GM19467 (cell line): ENCODE results near the gene LSM2.
"Not testable (repeated sequence)": the region's sequence is repeated elsewhere in the genome, so short reads cannot be mapped to it uniquely, and the experiment has no call there.

Experiments used
- ATAC-seq: cut with Tn5 transposase; IDR thresholded peaks from one replicate; pipeline ENCODE4 v1.9.1; 2021; ENCODE audit warnings: mild to moderate bottlenecking, moderate library complexity; ENCODE audit not compliant: unreplicated experiment

The LSM2 gene

DNA sequence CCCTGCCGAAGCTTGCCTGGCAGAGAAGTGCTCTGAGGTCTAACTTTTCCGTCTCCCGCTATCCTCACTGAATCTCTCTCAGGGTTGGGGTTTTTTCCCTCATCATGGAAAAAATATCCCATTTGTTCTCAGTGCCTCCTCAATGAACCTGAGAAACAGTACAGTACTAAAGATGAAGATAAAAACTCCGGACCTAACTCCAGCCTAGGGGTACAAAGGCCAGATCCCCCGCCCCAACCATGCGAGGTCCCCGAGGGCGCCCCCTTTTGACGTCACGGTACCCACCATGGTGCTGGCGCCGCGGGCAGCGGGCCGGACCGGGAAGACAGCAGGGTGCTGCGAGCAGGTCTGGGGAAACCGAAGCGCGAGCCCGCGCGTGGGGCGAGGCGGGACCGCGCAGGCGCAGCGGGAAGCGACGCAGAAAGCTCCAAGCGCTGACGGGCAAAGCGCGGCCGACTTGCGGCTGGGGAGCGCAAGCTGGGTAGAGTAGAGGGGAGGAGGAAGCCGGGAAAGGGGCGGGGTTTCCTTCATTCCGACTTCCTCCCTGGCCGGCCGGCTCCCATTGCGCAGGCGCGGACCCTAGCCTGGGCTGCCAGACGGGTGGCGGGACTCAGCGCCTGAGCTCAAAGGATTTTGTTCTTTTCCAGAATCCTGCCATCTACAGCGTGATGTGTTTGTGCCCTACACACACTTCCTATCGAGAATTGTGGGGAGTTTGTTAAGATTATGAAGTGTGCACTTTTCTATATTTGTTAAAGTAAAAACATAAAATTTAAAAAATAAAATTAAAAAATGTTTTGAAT, at the start of gene LSM2:
TSS of gene LSM2 (minus strand) at position 497 of the 803 bp plus-strand sequence. CDS start at position 288, 209 bp downstream.
- ATAC-seq: peak; percentile 87

GRCh38 chr6:31851980-31852718, 45.4 kb upstream of the LSM2 start:
- ATAC-seq: not testable (repeated sequence)

- no peak for ATAC-seq
These were observed 44.7 kb upstream of the LSM2 start for GRCh38 chr6:31851485-31851832.

GRCh38 chr6:31850765-31851484, 44.2 kb upstream of the LSM2 start:
- ATAC-seq: no peak

- ATAC-seq: no peak
These were observed 40.7 kb upstream of the LSM2 start for GRCh38 chr6:31847276-31847978.

DNA sequence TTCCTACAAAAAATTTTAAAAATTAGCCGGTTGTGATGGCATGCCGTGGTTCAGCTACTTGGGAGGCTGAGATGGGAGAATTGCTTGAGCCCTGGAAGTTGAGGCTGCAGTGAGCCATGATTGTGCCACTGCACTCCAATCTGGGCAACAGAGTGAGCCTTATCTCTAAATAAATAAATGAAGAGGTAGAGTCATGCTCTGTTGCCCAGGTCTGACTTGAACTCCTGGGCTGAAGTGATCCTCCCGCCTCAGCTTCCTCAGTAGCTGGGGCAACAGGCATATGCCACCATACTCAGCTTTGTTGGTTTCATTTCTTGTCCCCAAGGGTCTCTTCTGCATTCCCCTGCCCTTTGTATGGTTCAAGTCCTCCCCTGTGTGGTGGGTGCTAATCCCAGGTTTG, 37.7 kb upstream of the LSM2 start:
- no peak for ATAC-seq

DNA sequence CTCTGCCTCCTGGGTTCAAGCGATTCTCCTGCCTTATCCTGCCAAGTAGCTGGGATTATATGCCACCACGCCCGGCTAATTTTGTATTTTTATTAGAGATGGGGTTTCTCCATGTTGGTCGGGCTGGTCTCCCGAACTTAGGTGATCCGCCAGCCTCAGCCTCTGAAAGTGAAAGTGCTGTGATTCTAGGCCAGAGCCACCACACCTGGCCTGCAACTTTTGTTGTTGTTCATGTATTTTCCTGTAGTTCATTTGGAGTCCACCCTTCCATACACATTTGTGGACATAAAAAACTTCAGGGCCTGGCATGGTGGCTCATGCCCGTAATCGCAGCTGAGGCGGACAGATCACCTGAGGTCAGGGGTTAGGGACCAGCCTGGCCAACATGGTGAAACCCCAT, 35.3 kb upstream of the LSM2 start:
- ATAC-seq: no peak

- ATAC-seq: not testable (repeated sequence)
These were observed 33.0 kb upstream of the LSM2 start for GRCh38 chr6:31839779-31840126.

DNA sequence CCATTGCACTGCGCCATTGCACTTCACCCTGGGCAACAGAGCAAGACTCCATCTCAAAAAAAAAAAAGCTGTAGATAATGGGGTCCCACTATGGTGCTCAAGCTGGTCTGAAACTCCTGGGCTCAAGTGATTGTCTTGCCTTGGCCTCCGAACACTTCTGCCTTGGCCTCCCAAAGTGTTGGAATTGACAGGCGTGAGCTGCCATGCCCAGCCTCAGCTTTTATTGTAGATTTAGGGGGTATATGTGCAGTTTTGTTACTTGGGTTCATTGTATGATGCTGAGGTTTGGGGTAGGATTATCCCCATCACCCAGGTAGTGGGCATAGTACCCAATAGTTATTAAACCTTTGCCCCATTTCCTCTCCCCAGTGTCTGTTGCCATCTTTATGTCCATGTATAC, 32.2 kb upstream of the LSM2 start:
- ATAC-seq: no peak

DNA sequence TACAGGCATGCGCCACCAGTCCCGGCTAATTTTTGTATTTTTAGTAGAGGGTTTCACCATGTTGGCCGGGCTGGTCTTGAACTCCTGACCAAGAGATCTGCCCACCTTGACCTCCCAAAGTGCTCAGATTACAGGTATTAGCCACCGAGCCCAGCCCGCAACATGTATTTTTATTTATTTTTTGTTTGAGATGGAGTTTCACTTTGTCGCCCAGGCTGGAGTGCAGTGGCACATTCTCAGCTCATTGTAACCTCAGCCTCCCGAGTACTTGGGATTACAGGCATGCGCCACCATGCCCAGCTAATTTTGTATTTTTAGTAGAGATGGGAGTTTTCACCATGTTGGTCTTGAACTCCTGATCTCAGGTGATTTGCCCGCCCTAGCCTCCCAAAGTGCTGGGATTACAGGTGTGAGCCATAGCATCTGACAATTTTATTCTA, 31.4 kb upstream of the LSM2 start:
- ATAC-seq: not testable (repeated sequence)

GRCh38 chr6:31837369-31838113, 30.8 kb upstream of the LSM2 start:
- ATAC-seq: no peak

- no peak for ATAC-seq
These were observed 30.0 kb upstream of the LSM2 start for GRCh38 chr6:31836474-31837368.

DNA sequence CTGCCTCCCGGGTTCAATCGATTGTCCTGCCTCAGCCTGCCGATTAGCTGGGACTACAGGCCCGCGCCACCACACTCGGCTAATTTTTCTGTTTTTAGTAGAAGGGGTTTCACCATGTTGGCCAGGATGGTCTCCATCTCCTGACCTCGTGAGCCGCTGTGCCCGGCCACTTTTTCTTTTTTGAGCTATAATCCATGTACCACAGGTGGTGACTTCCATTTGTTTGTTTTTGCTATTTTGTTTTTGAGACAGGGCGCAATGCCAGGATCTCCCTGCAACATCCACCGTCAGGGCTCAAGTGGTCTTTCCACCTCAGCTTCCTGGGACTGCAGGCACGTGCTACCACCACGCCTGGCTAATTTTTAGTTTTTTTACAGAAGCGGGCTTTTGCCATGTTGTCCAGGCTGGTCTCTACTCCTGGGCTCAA, 29.3 kb upstream of the LSM2 start:
- no peak for ATAC-seq

DNA sequence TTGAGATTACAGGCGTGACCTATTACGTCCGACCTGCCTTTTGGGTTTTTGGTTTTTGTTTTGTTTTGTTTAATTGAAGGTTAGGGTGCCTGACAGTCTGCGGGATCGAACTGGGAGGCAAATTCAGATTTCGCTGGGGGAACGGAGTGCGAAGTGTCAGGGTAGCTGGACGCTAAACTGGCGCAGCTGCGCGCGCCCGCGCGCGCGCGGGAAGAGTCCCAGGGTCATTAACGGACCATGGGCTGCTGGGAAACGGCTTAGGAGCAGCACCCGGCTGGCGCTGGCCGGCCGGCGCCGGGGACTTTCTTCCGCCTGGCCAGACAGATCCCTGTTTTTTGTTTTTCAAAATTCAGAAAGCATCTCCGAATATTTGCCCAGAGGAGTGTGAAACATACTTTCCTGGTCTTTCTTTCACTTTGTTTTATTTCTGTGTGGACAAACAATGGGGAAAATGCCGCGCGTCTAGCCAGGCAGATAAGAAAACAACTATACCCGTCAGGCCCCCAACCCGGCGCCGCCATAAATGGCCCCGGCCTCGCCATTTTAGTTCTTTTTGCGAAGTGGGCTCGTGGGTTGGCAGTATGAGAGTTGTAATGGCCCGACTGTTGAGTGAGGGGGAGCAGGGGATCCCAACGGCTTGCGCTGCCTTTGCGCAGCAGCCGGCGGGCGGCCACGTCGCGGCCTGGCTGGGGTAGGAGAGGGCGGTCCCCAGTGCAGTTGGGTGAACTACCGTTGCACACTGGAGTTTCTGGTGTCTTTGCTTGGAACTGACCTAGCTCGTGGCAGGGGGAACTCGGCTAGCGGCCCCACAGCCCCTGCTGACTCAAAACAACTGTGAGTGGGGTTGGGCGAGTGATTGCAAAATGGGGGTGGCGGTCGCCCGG, 27.8 kb upstream of the LSM2 start:
- ATAC-seq: peak; percentile 41

GRCh38 chr6:31831350-31832215, 24.8 kb upstream of the LSM2 start:
- no peak for ATAC-seq

- no peak for ATAC-seq
These were observed 24.1 kb upstream of the LSM2 start for GRCh38 chr6:31830886-31831335.

DNA sequence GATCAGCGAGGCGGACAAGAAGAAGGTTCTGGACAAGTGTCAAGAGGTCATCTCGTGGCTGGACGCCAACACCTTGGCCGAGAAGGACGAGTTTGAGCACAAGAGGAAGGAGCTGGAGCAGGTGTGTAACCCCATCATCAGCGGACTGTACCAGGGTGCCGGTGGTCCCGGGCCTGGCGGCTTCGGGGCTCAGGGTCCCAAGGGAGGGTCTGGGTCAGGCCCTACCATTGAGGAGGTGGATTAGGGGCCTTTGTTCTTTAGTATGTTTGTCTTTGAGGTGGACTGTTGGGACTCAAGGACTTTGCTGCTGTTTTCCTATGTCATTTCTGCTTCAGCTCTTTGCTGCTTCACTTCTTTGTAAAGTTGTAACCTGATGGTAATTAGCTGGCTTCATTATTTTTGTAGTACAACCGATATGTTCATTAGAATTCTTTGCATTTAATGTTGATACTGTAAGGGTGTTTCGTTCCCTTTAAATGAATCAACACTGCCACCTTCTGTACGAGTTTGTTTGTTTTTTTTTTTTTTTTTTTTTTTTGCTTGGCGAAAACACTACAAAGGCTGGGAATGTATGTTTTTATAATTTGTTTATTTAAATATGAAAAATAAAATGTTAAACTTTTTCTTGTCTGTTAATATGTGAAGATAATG, 23.0 kb upstream of the LSM2 start:
- no peak for ATAC-seq
